Activated naive CD8-positive, alpha-beta T cell treated with anti-CD3 and anti-CD28 coated beads, Interleukin-2, amount 50 U/mL, for 24 hours (primary cell): ENCODE results near the gene GRIK4.
A peak's percentile ranks its signal among the peaks of the same experiment; 100 is the strongest.

ENCODE experiments used
- ATAC-seq: fragments of 150-1000 bp; cut with Tn5 transposase; one replicate; pipeline ENCODE4 v1.10.0; 2021
- DNase-seq: peaks from one replicate; pipeline ENCODE4 v3.0.0; 2021
- H3K27ac Mint-ChIP-seq: one replicate; pipeline ENCODE4 v1.8.0; 2021; ENCODE audit warnings: mild to moderate bottlenecking, mixed read lengths
- H3K27me3 Mint-ChIP-seq: one replicate; pipeline ENCODE4 v1.8.0; 2021; ENCODE audit warnings: mixed read lengths
- H3K36me3 Mint-ChIP-seq: one replicate; pipeline ENCODE4 v1.8.0; 2021; ENCODE audit warnings: low read depth, mixed read lengths
- H3K4me1 Mint-ChIP-seq: one replicate; pipeline ENCODE4 v1.8.0; 2021; ENCODE audit warnings: mixed read lengths
- H3K4me3 Mint-ChIP-seq: one replicate; pipeline ENCODE4 v1.8.0; 2021; ENCODE audit warnings: mild to moderate bottlenecking, moderate library complexity, mixed read lengths
- H3K9me3 Mint-ChIP-seq: one replicate; pipeline ENCODE4 v1.8.0; 2021; ENCODE audit warnings: mixed read lengths

Gene GRIK4

DNA sequence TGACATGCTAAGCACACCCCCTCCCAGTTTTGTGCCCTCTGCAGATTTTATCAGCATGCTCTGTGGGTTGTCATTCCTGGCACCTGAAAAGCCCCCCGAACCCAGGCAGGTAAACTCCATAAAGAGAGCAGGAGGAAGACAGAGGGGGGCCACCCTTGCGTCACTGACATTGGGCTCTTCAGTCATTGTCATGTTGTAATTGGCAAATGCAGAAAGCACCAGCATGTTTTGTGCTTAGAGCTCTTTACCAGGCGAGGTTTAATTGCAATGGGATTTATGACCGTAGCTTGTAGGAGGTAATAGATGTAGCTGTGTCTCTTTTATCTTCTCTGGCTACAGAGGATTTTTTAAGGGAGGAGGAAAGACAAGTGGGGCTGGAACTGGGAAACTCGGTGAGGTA lies 201.7 kb downstream of the GRIK4 start:
- Mint-ChIP-seq H3K27ac (no peak overlapping the region), H3K4me1 (no peaks in the 10 kb centered on the region), H3K27me3 (peaks cover 8% of the 10 kb centered on the region), H3K9me3 (no peaks in the 10 kb centered on the region), H3K36me3 (no peaks in the 10 kb centered on the region), H3K4me3 (no peak overlapping the region)
- ATAC-seq (no peak), DNase-seq (no peak)

DNA sequence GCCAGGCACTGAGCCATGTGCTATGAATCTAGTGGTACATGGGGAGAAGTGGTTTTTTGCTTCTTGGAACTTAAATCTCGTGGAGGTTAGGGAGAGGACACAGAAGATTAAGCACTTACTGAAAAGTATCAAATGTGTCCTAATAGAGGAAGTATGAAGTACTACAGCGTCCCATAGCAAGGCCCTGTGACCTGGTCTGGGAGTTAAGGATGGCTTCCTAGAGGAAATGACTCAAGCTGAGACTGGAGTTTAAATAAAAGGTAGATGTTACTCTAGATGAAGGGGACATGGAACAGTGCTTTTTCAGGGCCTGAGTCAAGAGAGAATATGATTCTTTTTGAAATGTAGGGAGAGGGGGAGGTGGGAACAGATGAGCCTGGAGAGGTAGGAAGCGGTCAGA lies 202.9 kb downstream of the GRIK4 start:
- no peak overlapping the region for H3K4me3 Mint-ChIP-seq
- peaks cover 8% of the 10 kb centered on the region for H3K27me3 Mint-ChIP-seq
- no peaks in the 10 kb centered on the region for H3K9me3 Mint-ChIP-seq
- ATAC-seq (no peak), DNase-seq (no peak)
- H3K36me3 Mint-ChIP-seq: no peaks in the 10 kb centered on the region
- no peak overlapping the region for H3K27ac Mint-ChIP-seq
- no peaks in the 10 kb centered on the region for H3K4me1 Mint-ChIP-seq

DNA sequence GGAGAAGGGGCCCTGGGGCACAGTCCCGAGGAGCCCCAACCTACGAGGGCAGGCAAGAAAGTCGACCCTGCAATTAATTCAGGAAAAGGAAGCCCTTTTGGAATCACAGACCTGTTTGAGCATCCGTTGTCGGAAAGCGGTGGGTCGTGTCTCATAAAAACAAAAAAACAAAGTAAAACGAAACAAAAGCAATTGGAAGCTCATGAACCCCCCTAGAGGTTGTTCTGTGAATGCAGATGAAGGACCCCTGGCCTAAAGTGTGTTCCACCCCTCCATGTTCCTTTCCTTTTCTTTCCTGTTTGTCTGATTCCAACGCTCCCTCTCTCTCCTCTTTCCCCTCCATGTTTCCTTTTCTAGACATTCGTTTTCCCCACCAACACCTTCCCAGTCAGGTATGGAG lies 203.7 kb downstream of the GRIK4 start:
- H3K4me3 Mint-ChIP-seq: peak overlapping the region; percentile 56
- H3K27ac Mint-ChIP-seq: no peak overlapping the region
- DNase-seq: no peak

DNA sequence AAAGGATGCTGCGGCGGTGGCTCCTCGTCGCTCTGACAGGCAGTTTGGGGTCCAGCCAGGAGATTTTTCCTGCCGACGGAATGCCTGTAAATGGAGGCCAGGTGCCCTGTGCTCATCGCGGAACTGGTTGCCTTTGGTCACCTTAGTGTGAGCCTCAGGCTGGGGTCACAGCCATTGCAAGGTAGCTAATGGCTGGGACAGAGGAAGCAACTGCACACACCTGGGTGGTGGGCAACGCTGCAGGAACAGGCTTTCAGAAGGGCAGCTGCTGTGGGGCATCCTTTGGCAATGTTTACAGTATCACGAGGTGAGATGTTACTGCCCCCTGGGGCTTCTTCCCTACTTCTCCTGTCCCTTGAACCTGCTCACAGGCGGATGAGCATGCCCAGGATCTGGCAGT lies 205.5 kb downstream of the GRIK4 start:
- peaks cover 22% of the 10 kb centered on the region for H3K27me3 Mint-ChIP-seq
- no peak overlapping the region for H3K27ac Mint-ChIP-seq
- H3K36me3 Mint-ChIP-seq: no peaks in the 10 kb centered on the region
- ATAC-seq: no peak
- no peak for DNase-seq
- no peaks in the 10 kb centered on the region for H3K9me3 Mint-ChIP-seq
- H3K4me1 Mint-ChIP-seq: no peaks in the 10 kb centered on the region
- no peak overlapping the region for H3K4me3 Mint-ChIP-seq

More for the DNA sequence above, 203.7 kb downstream of the GRIK4 start:
- ATAC-seq: no peak
- no peaks in the 10 kb centered on the region for H3K36me3 Mint-ChIP-seq
- no peaks in the 10 kb centered on the region for H3K4me1 Mint-ChIP-seq
- H3K9me3 Mint-ChIP-seq: no peaks in the 10 kb centered on the region
- H3K27me3 Mint-ChIP-seq: peaks cover 15% of the 10 kb centered on the region

DNA sequence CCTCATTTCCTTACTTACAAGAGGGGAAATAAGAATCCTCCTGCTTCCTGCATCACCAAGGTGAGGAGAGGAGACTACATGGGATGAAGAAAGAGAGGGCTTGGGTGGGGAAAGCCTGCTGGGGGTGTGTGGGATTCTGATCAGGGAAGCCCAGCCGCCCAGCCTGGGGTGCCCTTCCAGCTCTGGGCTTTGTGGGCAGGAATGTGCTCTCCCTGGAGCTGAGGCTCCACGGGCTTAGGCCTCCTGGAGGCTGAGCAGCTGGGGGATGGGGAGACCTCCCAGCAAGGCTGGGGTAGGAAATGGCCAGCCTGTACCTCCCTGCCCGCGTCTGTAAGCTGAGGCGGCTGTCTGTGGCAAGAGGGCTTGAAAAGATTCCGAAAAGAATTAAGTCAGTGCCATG lies 206.1 kb downstream of the GRIK4 start:
- Mint-ChIP-seq H3K4me3 (no peak overlapping the region), H3K4me1 (no peaks in the 10 kb centered on the region), H3K9me3 (no peaks in the 10 kb centered on the region), H3K27me3 (peaks cover 24% of the 10 kb centered on the region), H3K36me3 (no peaks in the 10 kb centered on the region), H3K27ac (no peak overlapping the region)
- ATAC-seq (no peak), DNase-seq (no peak)

DNA sequence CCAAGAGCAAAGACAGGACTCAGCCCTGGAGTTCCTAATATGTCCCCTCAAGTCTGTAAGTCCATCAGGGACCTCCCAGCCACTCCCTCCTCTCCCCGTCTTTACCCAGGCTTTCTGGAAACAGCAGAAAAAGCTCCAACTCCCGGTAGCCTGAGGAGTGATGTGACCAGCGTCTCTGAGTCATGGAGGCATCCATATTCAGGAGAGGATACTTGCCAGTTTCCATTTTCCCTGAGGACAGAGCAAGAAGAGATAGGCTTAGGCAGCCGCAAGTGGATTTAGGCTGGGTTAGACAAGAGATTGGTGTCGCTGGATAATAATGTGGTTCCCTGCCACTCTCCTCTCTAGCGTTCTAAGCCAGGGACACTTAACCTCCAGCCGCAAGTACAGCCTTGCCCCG lies 206.6 kb downstream of the GRIK4 start:
- DNase-seq (no peak), ATAC-seq (no peak)
- Mint-ChIP-seq H3K27ac (no peak overlapping the region), H3K27me3 (peaks cover 24% of the 10 kb centered on the region), H3K4me1 (no peaks in the 10 kb centered on the region), H3K4me3 (no peak overlapping the region), H3K9me3 (no peaks in the 10 kb centered on the region), H3K36me3 (no peaks in the 10 kb centered on the region)

DNA sequence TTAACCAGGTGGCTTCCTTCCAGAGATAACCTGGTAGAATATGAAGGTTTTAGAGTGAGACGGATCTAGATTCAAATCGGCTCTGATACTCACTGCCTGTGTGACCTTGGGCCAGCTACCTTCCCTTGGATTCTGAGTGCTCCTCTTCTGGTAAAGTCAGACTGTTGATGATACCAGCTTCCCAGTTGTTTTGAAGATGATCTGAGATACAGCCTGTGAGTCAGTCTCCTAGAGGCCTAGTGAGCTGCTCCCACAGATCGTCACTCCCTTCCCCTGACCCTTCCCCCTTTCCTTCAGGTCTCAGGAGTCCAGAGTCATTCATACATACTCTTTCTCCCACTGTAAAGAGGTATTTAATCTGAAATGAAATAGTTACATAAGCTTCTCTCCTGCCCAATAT lies 207.8 kb downstream of the GRIK4 start:
- Mint-ChIP-seq H3K4me1 (no peaks in the 10 kb centered on the region), H3K36me3 (no peaks in the 10 kb centered on the region), H3K4me3 (no peak overlapping the region), H3K9me3 (no peaks in the 10 kb centered on the region), H3K27ac (no peak overlapping the region), H3K27me3 (peaks cover 23% of the 10 kb centered on the region)
- no peak for DNase-seq
- no peak for ATAC-seq

DNA sequence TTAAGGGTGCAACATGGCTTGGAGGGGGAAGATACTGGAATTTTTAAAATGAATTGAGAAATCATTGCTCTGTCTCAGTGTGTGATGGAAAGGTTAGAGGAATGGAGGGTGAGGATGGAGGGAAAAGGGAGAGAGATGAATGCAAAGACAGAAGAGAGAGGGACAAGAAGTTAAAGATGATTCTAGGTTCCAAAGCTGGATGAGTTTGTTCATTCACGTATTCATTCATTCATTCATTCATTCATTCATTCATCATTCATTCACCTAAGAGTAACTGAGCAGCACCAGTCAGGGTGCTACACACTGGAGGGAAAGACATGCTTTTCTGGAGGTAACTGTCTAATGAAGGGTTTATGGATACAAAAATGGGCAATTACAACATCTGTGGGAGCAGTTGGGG lies 209.2 kb downstream of the GRIK4 start:
- Mint-ChIP-seq H3K4me3 (no peak overlapping the region), H3K27me3 (peaks cover 19% of the 10 kb centered on the region), H3K27ac (no peak overlapping the region), H3K9me3 (no peaks in the 10 kb centered on the region), H3K36me3 (no peaks in the 10 kb centered on the region), H3K4me1 (no peaks in the 10 kb centered on the region)
- ATAC-seq (no peak), DNase-seq (no peak)

DNA sequence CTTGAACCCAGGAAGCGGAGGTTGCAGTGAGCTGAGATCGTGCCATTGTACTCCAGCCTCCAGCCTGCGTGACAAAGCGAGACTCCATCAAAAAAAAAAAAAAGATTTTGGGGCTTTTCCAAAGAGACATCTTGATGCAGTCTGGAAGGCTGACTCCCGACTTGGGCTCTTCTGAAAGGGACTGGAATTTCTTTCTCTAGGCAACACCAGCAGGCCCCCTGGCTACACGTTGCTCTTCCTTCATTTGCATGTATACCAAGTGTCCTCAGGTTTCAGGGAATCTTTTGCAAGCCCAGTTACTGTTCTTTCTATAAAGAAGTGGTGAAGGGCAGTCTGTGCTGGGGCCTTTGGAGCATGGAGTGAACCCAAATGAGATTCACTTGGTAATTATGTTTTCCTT lies 211.0 kb downstream of the GRIK4 start:
- no peaks in the 10 kb centered on the region for H3K36me3 Mint-ChIP-seq
- DNase-seq: no peak
- H3K27me3 Mint-ChIP-seq: peaks cover 18% of the 10 kb centered on the region
- H3K27ac Mint-ChIP-seq: no peak overlapping the region
- no peak overlapping the region for H3K4me3 Mint-ChIP-seq
- no peaks in the 10 kb centered on the region for H3K4me1 Mint-ChIP-seq
- no peak for ATAC-seq
- no peaks in the 10 kb centered on the region for H3K9me3 Mint-ChIP-seq

DNA sequence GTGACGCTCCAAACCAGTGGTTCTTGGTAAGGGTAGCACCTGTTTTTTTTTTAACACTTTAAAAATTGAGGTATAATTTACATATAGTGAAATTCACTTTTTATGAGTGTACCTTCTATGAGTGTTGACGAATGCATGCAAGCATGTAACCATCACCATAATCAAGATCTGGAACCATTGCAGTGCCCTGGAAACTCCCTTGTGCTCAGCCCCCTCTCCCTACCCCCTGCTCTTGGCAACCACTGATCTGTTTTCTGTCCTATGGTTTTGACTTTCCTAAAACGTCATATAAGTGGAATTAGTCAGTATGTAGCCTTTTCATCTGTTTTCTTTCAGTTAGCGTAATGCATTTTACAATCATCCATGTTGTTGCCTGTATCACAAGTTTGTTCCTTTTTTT lies 212.2 kb downstream of the GRIK4 start:
- peaks cover 18% of the 10 kb centered on the region for H3K27me3 Mint-ChIP-seq
- ATAC-seq (no peak), DNase-seq (no peak)
- H3K4me1 Mint-ChIP-seq: no peaks in the 10 kb centered on the region
- no peak overlapping the region for H3K4me3 Mint-ChIP-seq
- peaks cover 5% of the 10 kb centered on the region for H3K9me3 Mint-ChIP-seq
- H3K27ac Mint-ChIP-seq: no peak overlapping the region
- H3K36me3 Mint-ChIP-seq: no peaks in the 10 kb centered on the region

DNA sequence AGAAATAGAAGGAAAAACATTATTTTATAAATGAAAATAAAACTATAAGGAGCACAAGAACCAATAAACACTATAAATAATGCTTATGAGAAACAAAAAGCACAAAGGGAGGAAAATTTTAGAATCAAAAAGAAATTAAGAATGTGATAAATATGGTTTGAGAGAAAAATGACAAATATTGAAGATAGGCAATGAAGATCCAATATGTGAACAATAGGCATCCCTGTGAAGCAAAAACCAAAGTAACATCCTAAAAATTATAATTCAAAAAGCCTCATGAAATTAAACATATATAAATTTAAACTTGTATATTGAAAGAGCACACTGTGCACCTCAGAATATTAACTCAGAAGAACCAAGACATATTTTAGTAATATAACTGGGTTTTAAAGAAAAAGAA lies 216.2 kb downstream of the GRIK4 start:
- DNase-seq: no peak
- Mint-ChIP-seq H3K27me3 (peaks cover 6% of the 10 kb centered on the region), H3K27ac (no peak overlapping the region), H3K4me1 (no peaks in the 10 kb centered on the region), H3K36me3 (no peaks in the 10 kb centered on the region), H3K9me3 (peaks cover 15% of the 10 kb centered on the region), H3K4me3 (no peak overlapping the region)
- no peak for ATAC-seq

DNA sequence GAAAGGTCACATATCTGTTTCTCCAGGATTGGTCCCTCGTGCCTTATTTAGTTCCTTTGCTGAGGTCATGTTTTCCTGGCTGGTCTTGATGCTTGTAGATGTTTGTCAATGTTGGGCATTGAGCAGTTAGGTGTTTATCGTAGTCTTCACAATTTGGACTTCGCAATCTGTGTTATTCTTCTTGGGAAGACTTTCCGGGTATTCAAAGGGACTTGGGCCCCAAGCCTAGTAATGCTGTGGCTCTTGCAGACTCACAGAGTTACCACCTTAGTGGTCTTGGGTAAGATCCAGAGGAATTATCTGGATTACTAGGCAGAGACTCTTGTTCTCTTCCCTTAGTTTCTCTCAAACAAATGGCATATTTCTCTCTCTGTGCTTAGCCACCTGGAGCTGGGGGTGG lies 223.5 kb downstream of the GRIK4 start:
- H3K4me3 Mint-ChIP-seq: no peak overlapping the region
- no peak for DNase-seq
- ATAC-seq: no peak
- H3K27me3 Mint-ChIP-seq: peaks cover 11% of the 10 kb centered on the region
- no peak overlapping the region for H3K27ac Mint-ChIP-seq
- no peaks in the 10 kb centered on the region for H3K9me3 Mint-ChIP-seq
- H3K36me3 Mint-ChIP-seq: no peaks in the 10 kb centered on the region
- H3K4me1 Mint-ChIP-seq: no peaks in the 10 kb centered on the region

DNA sequence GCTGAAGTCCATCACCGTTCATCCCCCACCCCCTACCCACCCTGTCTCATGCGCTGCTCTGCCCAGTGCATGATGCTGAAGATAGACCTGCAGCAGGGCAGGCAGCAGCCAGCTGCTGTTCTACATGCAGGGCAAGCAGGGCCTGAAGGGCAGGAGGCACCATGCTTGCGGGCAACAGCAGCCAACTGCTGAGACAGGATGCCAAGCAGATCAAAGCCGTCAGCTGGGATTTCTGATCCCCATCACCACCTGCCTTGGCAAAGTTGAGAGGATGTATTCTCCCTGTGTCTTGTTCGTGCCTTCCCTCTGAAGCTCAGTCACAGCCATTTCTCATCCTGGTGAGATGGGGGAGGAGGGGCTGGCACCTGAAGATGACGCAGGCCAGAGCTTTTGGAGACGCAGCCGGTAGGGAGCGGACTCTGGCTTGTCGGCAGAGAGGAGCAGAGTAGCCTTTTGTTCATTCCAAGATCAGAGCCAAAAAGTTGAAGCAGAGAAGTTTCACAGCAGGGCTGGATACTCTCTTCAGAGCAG lies 227.0 kb downstream of the GRIK4 start:
- no peak overlapping the region for H3K27ac Mint-ChIP-seq
- ATAC-seq (no peak), DNase-seq (no peak)
- H3K27me3 Mint-ChIP-seq: peaks cover 6% of the 10 kb centered on the region
- no peaks in the 10 kb centered on the region for H3K4me1 Mint-ChIP-seq
- H3K4me3 Mint-ChIP-seq: no peak overlapping the region
- no peaks in the 10 kb centered on the region for H3K9me3 Mint-ChIP-seq
- H3K36me3 Mint-ChIP-seq: no peaks in the 10 kb centered on the region

DNA sequence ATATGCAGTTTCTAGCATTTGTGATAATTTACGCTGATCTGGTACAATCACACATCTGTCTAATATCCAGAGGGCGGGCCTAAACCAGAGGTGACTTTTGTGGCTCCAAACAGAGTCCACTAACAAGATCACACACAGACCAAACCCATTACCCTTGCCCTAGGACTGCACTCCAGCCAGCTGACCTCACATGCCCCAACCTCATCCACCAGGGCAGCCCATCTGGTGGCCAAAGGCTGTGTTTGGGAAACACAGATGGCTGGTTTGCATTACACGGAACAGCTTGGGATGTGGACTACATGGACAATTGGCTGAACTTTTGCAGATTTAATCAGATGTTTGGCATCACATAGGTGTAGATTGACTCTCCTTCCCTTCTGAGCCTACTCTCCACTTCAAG lies 228.2 kb downstream of the GRIK4 start:
- Mint-ChIP-seq H3K27ac (no peak overlapping the region), H3K4me1 (no peaks in the 10 kb centered on the region), H3K9me3 (no peaks in the 10 kb centered on the region), H3K36me3 (no peaks in the 10 kb centered on the region), H3K4me3 (no peak overlapping the region), H3K27me3 (peaks cover 2% of the 10 kb centered on the region)
- no peak for DNase-seq
- ATAC-seq: no peak

DNA sequence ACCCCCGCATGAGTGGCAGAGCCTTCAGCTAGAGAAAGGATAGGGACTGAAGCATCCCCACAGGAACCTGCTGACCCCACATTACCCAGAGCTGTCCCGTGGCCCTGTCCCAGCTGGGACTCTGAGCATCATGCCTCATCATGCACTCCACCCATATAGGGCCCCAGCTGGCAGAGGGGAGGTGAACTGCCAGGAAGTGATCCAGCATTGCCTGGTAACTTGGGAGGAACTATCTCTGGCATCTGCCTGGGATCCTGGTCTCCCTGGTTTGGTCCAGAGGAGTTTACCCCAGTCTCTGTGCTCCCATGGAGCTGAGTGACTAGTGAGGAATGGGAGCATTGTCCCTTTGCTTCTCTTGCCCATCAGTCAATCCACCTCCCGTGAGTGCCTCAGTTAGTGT lies 228.8 kb downstream of the GRIK4 start:
- no peak overlapping the region for H3K27ac Mint-ChIP-seq
- DNase-seq (no peak), ATAC-seq (no peak)
- peaks cover 2% of the 10 kb centered on the region for H3K27me3 Mint-ChIP-seq
- no peak overlapping the region for H3K4me3 Mint-ChIP-seq
- H3K36me3 Mint-ChIP-seq: no peaks in the 10 kb centered on the region
- no peaks in the 10 kb centered on the region for H3K4me1 Mint-ChIP-seq
- H3K9me3 Mint-ChIP-seq: no peaks in the 10 kb centered on the region
